Epithelial cell of esophagus (primary cell): ENCODE measurements around the gene NAALADL2.
A peak's percentile ranks its signal among the peaks of the same experiment; 100 is the strongest.
"Not testable (repeated sequence)": the region's sequence is repeated elsewhere in the genome, so short reads cannot be mapped to it uniquely, and the experiment has no call there.

ENCODE experiments used
- DNase-seq: peaks from one replicate; pipeline ENCODE4 v3.0.0; 2010; ENCODE audit warnings: low read depth
- H3K4me3 ChIP-seq: 2 replicates; pipeline ENCODE4 v1.5.1; 2011; ENCODE audit warnings: mild to moderate bottlenecking, low read length, control low read depth
- CTCF ChIP-seq: IDR thresholded peaks from 2 replicates; pipeline ENCODE4 v1.5.1; 2011; ENCODE audit warnings: low read depth, mild to moderate bottlenecking, low read length, control low read depth, inconsistent platforms; ENCODE audit not compliant: insufficient read depth; ENCODE audit errors: missing control alignments

Gene NAALADL2

GRCh38 chr3:175269394-175269793, 410.3 kb downstream of the NAALADL2 start:
- no peak overlapping the region for H3K4me3 ChIP-seq
- TF ChIP-seq CTCF = no peak
- no peak for DNase-seq

GRCh38 chr3:175270198-175270837, 411.2 kb downstream of the NAALADL2 start:
- peak; percentile 16 for DNase-seq
- no peak overlapping the region for H3K4me3 ChIP-seq
- no peak for TF ChIP-seq CTCF

- no peak overlapping the region for H3K4me3 ChIP-seq
- DNase-seq = no peak
- TF ChIP-seq CTCF = no peak
These were observed 411.7 kb downstream of the NAALADL2 start for GRCh38 chr3:175270866-175271265.

- DNase-seq, H3K4me3 ChIP-seq: not testable (repeated sequence)
These were observed 412.3 kb downstream of the NAALADL2 start for GRCh38 chr3:175271465-175271864.

- DNase-seq = no peak
- no peak for TF ChIP-seq CTCF
- H3K4me3 ChIP-seq = no peak overlapping the region
These were observed 413.3 kb downstream of the NAALADL2 start for GRCh38 chr3:175272392-175272791.

GRCh38 chr3:175273573-175273972, 414.4 kb downstream of the NAALADL2 start:
- TF ChIP-seq CTCF = no peak
- no peak for DNase-seq
- no peak overlapping the region for H3K4me3 ChIP-seq

- TF ChIP-seq CTCF = no peak
- H3K4me3 ChIP-seq = no peak overlapping the region
- DNase-seq = peak; percentile 75
These were observed 414.9 kb downstream of the NAALADL2 start for GRCh38 chr3:175274056-175274455.
